SHP77 treated with DMSO at 0.1 percent for 48 hours (cell line): ENCODE data around the gene PPIH.
"Not testable (repeated sequence)": the region's sequence is repeated elsewhere in the genome, so short reads cannot be mapped to it uniquely, and the experiment has no call there.

Source experiments
- DNase-seq: peaks from one replicate; lab custom pipeline; 2025; lab: John Stamatoyannopoulos, UW

PPIH gene

GRCh38 chr1:42682739-42683531 lies 24.7 kb downstream of the PPIH start:
- no peak for DNase-seq

- DNase-seq = no peak
These were observed 25.9 kb downstream of the PPIH start for GRCh38 chr1:42684139-42684538.

GRCh38 chr1:42686418-42686817 lies 28.2 kb downstream of the PPIH start:
- DNase-seq = no peak

DNA sequence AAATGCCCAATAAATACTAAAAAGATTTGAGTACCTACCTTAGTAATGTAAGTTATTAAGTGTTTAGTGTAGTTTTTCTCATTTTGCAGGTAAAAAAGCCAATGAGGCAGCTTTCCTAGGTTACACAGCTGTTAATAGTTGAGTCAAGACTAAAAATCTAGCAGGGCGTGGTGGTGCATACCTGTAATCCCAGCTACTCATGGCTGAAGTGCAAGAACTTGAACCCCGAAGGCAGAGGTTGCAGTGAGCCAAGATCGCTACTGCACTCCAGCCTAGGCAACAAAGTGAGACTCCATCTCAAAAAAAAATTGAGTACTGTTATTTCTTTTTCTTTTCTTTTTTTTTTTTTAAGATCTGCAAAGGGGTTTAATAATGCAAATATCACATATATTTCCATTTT lies 31.7 kb downstream of the PPIH start:
- no peak for DNase-seq

- DNase-seq = no peak
These were observed 32.4 kb downstream of the PPIH start for GRCh38 chr1:42690477-42691156.

- no peak for DNase-seq
These were observed 32.9 kb downstream of the PPIH start for GRCh38 chr1:42691157-42691498.

GRCh38 chr1:42692461-42692860 lies 34.2 kb downstream of the PPIH start:
- DNase-seq = no peak

DNA sequence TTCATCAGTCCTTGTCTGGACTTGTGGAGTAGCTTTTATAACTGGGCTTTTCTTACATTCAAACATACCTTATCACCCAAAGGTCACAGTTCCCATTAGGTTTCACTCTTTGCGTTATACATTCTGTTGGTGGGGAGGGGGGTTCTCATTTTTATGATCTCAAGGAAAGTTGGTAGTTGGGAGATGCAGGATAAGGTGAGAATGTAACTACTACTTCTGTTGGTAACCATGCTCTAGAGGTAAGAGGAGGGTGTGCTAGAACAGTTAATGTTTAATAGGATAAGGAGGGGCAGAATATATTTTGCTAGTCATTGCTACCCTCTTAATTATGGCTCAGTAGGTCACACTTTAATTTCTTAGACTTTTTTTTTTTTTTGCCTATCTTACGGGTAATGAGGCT lies 34.7 kb downstream of the PPIH start:
- DNase-seq = no peak

- no peak for DNase-seq
These were observed 40.0 kb downstream of the PPIH start for GRCh38 chr1:42698081-42698813.

DNA sequence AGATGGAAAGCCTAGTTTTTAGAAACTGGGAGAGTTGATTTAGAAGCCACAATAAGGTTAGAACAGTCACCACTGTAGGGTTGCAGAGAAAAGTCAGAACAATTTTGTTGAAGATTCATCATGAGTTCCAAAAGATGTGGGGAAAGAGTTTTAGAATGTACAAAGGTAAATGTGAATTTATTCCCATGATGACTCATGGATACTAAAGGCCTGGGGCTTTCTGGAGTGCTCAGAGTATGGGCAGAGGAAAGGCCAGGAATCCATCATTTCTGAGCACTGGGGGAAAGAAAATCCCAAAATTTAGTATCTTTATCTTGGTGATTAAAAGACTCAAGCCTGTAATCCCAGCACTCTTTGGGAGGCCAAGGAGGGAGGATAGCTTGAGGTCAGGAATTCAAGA lies 41.8 kb downstream of the PPIH start:
- DNase-seq = no peak

DNA sequence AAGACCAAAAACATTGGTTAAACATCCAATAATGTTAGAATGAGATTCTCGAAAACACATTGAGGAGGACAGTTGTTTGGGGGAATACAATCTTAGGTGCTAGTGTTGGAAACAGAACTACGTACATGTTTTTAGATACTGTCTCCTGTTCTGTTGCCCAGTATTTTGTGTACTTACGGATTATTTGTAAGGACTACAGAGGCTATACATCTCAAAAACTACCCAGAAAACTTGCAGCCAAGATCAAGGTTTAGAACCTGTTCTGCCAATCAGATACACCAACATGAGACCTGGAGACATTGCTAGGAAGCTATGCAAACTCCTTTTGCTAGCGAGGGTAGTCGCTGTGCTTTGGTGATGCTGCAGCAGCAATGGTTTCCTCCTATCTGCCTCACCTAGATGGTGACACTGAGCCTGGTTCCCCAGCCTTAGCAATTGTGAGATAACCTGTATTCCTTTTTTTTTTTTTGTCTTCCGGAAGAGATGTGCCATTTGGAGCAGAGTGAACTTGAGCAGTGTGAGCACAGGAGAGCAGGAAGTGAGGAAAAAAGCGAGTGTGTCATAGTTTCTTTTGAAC lies 45.8 kb downstream of the PPIH start:
- DNase-seq = no peak

GRCh38 chr1:42712808-42713207 lies 54.6 kb downstream of the PPIH start:
- not testable (repeated sequence) for DNase-seq

- DNase-seq = no peak
These were observed 55.1 kb downstream of the PPIH start for GRCh38 chr1:42713293-42713692.

DNA sequence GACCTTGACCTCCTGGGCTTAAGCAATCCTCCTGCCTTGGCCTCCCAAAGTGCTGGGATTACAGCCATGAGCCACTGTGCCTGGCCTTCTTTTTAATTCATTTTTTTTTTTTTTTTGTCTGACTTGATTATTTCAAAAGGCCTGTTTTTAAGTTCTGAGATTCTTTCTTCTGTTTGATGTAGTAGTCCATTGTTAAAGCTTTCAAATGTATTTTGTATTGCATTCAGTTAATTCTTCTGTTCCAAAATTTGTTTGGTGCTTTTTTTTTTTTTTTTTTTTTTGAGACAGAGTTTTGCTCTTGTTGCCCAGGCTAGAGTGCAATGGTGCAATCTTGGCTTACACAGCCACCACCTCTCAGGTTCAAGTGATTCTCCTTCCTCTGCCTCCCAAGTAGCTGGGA lies 56.2 kb downstream of the PPIH start:
- DNase-seq = not testable (repeated sequence)

DNA sequence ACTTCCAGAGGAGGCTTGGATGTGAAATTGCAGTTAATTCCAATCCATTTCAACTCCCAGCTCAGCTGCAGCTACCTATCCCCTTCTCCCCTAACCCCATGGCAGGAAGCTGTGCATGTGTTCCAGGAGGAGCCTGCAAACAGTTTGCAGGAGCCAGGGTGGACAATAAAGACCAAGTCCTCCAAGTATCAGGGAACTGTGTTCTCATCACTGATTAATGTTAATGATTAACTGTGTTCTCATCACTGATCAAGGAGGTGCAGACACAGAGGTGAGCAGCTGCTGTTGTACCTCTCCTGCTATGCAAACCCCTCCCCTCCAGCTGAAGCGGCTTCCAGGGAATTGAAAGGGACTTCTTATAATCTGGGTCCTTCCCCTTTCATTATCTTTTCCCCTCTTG lies 62.6 kb downstream of the PPIH start:
- DNase-seq = no peak

- no peak for DNase-seq
These were observed 63.7 kb downstream of the PPIH start for GRCh38 chr1:42721926-42722325.

DNA sequence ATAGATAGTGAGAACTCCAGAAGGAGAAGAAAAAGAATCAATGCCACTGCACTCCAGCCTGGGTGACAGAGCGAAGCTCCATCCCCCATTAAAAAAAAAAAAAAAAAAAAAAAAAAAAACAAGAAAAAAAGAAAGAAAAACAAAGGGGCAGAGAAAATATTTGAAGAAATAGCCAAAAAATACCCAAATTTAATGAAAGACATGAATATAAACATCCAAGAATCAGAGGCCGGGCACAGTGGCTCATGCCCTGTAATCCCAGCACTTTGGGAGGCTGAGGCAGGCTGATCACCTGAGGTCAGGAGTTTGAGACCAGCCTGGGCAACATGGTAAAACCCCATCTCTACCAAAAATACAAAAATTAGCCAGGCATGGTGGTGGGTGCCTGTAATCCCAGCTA lies 64.2 kb downstream of the PPIH start:
- not testable (repeated sequence) for DNase-seq

- no peak for DNase-seq
These were observed 65.3 kb downstream of the PPIH start for GRCh38 chr1:42723511-42723910.

- DNase-seq = not testable (repeated sequence)
These were observed 67.6 kb downstream of the PPIH start for GRCh38 chr1:42725820-42726219.
